Hindlimb muscle (tissue), 1 donor: ENCODE measurements around the gene RAB37. TPM values are rescaled to one million over a fixed set of nuclear protein-coding genes. Genes with fewer than 3 reads are reported as not detected.
A peak's percentile ranks its signal among the peaks of the same experiment; 100 is the strongest.

Source experiments
- DNase-seq: peaks from one replicate; pipeline ENCODE4 v3.0.0-alpha.2; 2013
- polyA plus RNA-seq: library from polyadenylated mRNA; unstranded; fragments of 120-200 nt; gene quantifications from one replicate; pipeline ENCODE4 v1.2.1, GENCODE V29; 2013; ENCODE audit not compliant: insufficient read length

RAB37 gene
- polyA plus RNA-seq, 1 donor: 1.2 TPM

DNA sequence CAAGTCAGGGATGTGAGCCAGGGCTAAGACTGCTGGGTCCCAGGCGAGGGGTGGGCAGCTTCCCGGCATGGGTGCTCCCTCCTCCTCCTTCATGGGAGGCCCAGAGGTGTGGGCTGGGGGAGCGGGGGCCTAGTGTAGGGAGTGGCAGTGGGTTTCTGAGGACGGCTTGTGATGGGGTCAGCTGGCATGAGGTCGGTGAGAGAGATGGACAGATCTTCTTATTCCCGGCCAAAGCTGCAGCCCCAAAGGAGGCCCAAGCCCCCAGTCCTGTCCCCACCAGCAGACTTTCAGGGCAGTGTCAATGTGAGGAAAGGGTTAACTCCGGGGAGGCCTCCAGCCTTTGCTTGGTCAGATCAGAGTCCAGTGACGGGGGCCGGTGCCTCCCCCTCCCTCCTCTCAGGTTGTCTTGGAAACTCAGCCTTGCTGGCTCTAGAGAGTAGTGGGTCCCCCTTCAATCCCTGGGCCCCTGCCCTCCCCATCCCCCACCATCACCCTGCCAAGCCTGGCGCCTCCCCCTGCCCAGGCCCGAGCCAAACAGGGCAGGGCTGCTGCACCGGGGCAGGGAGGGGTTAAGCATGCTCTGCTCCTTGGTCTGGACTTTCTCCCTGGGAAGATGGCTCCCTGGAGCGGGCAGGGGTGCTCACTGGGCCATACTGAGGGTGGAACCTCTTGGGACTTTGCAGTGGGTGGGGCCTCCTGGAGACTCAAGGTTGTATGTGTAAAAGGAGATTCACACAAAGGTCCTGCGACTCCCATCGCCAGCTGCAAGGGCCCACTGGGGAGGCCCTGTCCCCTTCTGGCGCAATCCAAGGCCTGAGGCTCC lies 26.7 kb downstream of the RAB37 start:
- no peak for DNase-seq

DNA sequence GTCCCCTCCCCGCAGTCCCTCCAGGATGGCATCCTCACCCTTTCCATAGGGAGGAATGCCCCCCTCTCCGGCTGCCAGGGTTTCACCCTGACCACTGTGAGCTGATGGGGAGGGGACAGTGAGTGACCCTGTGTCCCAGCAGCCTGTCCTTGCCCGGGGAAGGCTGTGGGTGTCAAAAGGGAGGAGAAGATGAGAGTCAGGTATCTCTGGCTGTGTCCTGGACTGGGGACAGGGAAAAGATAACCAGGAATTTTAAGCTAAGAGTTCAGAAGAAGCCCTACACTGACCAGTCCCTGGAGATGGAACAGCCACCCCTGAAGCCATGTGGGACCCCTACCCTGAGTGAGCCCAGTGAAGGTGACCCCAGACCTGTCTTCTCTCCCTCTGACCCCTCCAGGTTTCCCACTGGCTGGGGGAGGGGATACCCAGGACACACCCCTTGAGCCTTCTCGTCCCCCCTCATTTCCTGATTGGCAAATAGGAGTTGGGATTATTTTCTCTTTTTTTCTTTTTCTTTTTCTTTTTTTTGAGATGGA lies 27.8 kb downstream of the RAB37 start:
- DNase-seq: no peak

DNA sequence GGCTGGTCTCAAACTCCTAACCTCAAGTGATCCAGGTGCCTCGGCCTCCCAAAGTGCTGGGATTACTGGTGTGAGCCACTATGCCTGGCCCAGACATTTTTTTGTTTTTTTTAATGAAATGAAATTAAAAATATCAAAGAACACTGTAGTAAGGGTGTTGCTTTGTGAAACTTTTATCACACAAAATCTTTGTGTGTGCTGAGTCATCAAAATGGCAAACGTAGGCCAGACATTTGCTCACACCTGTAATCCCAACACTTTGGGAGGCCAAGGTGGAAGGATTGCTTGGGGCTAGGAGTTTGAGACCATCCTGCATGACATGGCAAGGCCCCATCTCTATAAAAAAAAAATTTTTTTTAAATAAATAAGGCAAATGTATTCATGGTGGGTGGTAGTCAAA lies 29.4 kb downstream of the RAB37 start:
- no peak for DNase-seq

DNA sequence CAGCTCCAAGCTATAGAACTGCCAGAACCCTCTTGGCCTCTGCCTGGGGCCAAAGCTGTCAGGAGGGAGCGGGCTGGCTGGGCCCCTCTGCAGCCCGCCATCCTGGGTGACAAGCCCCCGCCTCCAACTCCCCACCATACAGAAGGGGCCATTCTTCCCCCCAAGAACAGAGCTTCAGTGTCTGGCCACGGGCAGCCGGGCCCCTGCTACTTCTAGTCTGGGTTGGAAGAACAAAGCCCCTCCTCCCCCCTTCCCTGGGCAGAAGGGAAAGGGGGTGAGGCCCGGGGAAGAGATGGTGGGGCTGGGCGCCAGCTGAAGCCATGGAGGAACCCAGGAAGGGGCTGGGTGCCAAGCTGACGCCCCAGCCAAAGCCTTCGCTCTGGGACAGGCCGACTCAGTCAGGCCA lies 30.1 kb downstream of the RAB37 start:
- no peak for DNase-seq

DNA sequence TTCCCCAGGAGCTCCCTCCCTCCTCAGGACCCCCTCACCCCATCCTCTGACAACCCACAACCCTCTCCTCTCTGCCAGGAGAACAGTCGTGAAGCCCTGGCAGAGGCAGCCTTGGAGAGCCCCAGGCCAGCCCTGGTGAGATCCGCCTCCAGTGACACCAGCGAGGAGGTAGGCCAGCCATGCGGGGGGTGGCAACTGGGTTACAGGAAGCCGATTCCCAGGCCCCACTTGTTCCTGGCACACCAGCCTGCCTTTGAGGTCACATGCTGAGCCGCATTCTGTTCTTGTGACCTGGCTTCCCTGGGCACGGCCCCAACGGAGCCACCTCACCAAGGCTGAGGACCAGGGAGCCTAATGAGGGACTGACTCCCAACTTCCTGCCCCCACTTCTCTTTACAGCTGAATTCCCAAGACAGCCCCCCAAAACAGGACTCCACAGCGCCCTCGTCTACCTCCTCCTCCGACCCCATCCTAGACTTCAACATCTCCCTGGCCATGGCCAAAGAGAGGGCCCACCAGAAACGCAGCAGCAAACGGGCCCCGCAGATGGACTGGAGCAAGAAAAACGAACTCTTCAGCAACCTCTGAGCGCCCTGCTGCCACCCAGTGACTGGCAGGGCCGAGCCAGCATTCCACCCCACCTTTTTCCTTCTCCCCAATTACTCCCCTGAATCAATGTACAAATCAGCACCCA lies 31.2 kb downstream of the RAB37 start:
- DNase-seq: no peak

DNA sequence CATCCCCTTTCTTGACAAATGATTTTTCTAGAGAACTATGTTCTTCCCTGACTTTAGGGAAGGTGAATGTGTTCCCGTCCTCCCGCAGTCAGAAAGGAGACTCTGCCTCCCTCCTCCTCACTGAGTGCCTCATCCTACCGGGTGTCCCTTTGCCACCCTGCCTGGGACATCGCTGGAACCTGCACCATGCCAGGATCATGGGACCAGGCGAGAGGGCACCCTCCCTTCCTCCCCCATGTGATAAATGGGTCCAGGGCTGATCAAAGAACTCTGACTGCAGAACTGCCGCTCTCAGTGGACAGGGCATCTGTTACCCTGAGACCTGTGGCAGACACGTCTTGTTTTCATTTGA lies 31.7 kb downstream of the RAB37 start:
- DNase-seq: no peak

DNA sequence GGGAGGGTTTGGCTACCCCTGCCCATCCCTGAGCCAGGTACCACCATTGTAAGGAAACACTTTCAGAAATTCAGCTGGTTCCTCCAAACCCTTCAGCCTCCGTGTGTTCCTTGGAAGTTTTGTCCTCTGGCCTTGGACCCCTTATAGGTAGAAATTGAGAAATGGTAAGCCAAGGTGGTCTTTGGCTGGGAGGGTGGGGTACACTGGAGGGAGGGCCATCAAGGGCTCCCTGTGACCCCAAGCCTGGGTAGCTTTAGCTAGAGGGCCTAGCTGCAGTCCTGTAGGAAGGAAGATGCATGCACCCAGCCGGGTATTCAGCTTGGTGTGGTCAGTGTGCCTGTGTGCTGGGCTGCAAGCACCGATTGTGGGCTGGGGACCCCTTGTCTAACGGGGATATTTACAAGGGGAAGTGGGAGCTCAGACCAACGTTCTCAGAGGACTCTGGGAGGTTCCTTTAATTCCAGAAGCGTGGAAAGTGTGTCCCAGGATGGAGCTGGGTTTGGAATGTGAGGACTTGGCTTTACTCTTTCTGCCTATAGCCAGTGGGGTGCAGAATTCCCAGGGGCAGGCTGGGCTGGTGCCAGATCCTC lies 32.3 kb downstream of the RAB37 start:
- no peak for DNase-seq

DNA sequence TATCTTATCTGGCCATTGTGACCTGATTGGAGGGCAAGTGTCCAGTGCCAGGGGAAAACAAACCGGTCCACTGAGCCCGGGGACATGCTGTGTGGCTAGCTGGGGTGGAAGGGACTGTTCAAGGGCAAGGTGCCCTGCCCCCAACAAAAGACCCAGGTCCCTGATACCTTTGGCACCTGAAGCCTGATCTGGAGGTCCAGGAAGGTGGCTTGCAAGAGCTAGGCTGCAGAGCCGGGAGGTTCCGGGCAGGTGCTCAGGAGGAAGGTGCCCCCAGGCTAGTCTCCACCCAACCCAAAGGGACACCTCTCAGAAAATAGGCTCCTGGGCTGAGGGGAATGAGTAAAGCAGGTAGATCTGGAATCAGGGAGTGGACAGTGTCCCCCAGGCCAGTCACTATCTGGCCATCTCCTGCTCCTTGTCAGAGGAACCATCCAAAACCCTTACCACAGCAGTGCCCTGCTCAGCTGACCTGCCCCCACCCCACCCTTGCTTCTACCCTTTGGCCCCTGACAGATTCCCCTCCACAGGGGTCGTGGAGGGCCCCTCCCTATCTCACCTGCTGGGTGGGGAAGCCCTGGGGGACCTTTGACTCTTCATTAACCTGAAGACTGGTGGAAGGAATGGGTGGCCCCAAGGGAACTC lies 32.9 kb downstream of the RAB37 start:
- no peak for DNase-seq

DNA sequence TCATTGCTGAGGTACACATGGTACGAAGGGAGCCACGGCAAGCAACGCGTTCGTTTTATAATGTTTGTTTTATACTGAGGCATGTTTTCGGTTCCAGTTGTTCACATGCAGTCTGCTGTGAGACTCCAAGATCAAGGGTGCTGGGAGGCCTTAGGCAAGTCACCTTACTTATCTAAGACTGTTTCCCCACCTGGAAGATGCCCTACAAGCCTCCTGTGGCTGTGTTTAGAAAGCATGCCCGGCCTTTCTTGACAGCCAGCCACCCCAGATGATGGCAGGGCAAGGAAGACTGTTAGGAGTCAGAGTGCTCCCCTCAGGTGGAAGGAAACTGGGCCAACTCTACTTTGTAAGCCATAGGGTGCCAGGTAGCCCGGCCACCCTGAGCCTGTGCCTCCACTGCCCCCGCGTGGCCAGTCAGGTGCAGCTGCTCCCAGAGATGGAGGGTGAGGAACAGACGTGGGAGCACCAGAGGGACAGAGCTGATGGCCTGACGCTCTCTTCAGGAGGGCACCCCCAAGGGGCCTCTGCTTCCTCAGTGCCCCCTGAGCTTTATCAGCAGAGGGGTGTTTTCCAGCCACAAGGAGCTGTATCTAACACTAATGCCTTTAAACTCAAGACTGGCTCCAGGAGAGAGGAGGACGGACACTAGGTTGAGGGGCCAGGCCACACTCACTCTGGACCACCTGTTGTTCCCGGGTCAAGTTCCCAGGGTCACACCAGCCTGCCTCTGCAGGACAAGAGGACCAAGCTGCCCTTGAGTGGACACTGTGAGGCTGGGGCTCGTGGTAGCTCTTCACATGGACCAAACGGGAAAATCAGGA lies 33.7 kb downstream of the RAB37 start:
- no peak for DNase-seq

DNA sequence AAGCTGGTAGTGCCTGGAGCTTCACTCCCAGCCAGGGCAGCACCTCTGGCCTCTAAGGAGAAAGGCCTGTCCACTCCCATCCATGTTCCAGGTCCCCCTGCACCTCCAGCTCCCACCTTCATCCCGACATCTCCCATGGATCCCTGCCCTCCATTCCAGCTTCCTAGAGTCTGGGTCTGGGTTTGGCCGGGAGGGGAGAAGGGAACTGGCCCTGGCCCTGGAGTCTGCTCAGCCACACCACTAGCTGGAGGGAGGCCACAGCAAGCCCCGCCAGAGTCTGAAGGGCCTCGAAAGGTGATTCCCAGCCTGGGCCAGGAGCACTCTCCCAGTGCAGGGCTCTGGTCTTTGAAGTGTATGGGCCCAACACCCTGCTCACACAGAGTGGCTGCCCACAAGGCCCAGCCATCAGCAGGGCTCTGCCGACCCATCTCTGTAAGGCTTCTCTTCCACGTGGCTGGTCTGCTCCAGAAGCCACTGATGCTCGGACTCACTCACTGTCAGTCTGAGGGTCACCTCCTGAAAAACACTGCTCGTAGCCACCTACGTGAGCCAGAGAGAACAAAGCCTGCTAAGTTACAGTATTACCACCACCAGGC lies 34.4 kb downstream of the RAB37 start:
- DNase-seq: no peak

DNA sequence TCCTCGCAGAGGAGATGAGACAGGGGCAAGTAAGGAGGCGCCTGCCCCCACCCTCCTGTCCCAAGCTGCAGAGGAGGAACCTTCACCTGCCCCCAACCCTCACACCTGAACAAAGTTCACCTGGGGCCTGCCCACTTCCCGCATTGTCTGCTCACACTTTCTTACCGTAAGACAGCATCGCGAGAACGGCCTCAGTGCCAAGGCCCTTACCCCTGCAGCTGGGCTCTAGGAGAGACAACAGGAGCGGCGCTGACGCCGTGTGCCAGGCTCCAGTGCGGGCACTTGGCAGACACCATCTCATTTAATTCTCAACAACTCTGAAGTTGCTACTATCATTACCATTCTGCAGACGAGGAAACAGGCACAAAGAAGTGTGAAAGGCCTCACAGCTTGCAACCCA lies 35.0 kb downstream of the RAB37 start:
- DNase-seq: no peak

DNA sequence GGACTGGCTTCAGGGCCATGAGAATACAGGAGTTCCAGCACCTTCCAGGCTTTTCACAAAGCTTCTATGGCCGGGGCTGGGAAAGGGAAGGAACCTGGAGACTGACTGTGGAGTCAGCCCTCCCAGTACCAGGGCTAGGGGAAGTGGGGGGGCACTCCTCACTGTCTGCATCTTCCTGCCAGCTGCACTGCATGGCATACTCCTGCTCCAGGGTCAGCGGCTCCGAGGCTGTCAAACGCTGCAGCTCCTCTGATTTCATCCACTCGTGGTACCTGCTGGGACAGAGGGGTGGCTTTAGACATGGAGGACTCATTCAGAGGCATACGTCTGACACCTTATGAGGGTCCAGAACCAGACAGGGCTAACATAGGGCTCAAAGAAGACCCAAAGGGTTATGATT lies 36.4 kb downstream of the RAB37 start:
- no peak for DNase-seq

DNA sequence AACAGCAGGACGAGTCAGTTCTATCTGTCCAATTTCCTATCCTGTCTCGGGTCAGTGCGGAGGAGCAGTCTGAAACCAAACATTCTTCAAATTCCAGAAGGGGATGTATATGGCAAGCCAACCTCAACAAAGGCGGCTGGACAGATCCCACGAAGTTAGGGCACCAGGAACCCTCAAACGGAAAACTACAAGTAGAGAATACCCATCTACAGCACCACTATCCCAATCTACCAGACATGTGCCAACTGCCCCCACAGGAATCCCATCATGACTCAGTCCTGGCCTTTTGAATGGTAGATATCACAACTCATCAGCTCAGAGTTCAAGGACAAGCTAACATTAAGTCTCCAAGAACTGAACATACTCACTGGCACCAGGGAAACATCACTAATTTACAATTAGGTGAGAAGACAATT lies 36.8 kb downstream of the RAB37 start:
- DNase-seq: no peak

DNA sequence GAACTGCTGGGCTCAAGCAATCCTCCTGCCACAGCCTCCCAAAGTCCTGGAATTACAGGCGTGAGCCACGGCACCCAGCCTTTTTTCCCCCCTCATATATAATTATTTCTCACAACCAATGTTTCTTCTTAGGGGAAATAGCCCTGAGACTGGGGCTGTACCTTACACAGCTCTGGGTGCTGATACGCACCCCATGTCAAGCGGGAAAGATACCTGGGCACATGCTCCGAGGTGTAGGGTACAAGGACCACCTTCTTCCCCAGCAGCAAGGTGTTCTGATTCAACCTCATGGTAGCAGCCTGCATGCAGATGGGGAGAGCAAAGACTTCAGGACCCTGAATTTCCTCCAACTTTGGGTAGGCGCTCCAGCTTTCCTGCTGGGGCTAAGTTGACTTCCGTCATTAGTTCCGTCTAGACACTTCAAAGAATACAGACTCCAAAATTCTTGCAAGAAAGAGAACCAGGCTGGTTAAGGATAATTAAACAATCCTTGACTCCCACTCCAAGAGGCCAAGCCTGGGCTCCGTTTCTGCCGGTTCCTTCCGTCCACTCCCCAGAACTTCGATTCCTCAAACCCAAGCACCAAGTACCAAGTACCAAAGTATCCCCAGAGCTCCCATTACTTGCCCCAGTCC lies 38.5 kb downstream of the RAB37 start:
- DNase-seq: no peak

DNA sequence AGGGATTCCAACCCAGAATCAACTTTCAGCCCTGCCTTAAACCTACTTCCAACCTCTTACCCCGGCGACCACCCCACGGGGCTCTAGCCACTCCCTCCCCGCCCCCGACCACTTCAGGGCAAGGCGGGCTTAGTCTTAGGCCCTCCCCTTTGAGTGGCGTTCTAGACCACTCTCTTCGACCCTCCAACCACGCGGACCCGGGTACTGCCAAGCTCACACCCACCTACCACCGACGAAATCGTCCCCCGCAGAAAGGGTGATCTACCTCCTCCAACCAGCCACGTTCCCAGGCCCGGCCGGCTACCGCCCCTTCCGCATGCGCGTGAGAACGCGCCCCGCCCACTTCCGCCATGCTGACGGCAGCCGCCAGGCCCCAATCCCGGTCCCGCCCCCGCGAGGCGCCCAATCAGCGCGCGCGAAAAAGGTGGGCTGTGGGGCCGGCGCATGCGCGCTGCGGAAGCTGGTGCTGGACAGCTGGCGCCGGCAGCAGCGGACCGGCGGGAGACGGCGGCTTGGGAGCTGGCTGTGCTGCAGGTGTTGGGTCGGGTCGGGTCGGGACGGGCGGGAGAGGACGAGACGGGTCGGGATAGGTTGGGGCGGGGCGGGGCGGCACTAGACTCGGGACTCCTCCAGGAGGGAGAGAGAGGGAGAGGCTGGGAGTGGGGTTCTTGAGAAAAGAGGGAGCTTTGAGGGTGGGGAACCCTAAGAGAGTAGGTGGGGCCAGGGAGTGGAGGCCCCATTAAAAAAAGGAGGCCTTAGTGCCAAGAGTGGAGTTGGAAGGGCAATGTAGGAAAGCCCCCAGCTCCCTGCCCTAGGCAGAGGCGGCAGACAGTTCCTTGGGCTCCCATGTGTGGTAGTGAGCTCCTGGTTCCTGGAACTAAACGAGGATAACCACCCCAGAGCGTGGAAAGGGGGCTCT lies 39.2 kb downstream of the RAB37 start, which contains the start of gene NAT9:
TSS of gene NAT9 (minus strand) at position 302 of the 919 bp plus-strand sequence. CDS start 647 bp downstream, outside the sequence.
- peak; percentile 98 for DNase-seq

DNA sequence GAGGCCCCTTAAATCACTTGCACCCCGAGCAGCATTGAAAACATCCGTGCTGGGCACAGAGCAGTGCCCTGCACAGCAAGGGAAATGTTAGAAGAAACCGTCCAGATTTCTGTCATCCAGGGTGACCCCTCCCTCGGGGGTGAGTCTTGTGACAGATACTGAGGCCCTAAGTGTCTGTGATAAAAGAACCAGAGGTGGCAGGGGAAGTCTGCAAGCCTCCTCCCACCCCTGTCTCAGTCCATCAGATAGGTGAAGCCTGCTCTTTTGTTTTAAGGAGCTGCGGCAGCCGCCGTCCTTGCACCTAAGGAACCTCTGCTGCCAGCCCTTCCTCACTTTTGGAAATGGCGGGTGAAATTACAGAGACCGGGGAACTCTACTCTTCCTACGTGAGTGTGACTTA lies 39.9 kb downstream of the RAB37 start:
- DNase-seq: no peak

DNA sequence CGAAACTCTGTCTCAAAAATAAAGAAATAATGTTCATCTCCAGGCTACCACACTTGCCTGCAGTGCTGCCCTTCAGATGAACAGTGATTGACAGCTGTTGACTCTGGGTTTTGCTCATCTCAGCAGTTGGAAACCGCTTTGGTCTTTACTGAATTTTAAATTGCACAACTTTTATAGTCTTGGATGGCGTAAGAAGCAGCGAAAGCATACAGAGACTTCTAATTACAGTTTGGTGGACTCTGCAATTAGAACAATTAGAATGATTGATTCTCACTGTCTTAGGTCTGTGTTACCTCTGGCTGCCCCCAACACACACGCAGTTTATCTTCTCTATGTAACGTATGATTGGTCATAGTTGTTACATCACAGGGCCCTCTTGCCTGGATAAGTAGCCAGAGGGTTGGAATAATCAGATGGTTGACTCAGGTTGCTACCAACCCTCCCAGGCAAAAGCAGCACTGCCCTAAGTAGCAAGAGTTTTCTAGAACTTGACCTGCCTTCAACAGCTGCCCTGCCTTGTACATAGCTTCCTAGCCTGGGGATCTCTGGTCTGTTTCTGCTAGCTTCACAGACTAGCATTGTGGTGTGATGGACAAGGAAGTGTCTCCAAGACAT lies 41.0 kb downstream of the RAB37 start:
- DNase-seq: no peak

DNA sequence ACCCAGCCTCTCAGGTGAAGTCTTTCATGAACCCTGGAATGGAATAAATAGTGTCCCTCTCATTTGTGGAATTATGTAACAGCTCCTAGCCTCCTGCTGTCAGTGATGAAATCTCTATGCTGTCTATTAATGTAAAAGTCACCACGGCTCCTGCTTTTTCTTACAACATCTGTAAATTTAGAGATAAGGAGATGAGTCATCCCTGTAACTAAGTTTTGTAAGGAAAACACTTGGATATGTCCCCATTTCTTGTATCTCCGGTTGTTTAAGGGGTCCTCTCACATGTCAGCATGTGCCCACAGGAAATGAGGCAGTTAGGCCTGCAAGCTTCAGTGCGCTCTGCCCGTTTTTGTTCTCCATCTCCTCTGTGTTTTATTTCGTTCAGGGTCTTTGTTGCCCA lies 41.9 kb downstream of the RAB37 start:
- no peak for DNase-seq

DNA sequence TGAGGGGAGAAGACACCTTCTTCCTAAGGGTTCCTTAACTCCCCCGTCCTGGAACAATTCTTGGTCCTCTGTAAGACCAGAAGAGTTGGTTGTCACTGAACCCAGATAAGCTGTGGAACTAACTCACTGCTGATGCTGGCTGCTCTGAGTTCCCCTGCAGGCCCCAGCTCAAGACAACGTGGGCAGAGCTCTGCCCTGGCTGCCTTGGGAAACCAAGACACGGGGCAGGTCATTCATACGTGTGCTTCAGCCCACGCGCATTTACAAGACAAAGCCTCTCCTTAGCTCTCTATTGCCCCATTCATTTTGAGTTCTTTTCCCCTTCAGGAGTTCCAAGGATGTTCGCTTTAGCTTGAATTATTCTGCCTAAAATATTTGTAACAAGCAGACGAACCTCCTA lies 42.4 kb downstream of the RAB37 start:
- no peak for DNase-seq
